GM19240 (cell line): ENCODE measurements around the gene COP1.

Experiments
- DNase-seq: peaks from one replicate; pipeline ENCODE4 v3.0.0; 2011; ENCODE audit warnings: low spot score; ENCODE audit not compliant: insufficient read length

Gene COP1

DNA sequence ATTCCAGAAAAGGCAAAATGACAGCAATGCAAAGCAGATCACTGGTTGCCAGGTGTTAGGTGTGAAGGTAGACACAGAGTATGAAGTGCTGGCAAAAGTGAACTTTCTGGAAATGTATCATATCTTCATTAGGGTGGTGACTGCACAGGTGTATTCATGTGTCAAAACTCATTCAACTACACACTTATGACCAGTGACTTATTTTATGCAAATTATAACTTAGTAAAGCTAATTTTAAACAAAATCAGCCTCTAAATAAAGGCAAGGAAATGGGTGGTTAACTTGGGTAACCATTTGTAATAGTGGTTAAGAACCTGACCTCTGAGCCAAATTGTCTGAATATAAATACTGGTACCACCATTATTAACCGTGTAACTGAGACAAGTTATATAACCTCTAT lies 7.4 kb downstream of the COP1 start:
- no peak for DNase-seq

DNA sequence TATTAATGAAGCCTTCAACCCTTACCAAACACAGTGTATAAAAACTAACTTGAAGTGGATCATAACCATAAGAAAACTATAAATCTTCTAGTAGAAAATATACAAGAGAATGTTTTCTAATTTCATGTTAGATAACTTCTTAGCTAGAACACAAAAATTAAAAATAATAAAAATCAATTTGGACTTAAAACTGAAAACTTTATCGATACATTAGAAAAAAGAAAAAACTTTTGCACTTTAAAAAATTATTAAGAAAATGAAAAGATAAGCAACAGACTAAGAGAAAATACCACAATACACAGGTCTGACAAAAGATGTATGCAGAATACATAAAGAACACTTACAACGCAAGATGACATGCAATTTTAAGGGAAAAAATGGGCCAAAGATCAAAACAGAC lies 8.7 kb downstream of the COP1 start:
- DNase-seq: no peak

DNA sequence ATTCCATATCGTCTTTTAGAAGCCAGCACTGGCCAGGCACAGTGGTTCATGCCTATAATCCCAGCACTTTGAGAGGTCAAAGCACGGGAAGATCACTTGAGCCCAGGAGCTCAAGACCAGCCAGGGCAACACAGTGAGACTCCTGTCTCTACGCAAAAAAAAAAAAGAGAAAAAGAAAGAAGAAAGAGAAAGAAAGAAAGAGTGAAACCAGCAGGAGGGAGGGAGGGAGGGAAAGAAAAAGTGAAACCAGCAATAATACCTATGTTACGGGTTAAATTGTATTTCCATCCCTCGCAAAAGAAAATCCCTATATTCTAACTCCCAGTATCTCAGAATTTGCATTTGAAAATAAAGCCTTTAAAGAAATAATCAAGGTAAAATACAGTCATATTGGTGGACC lies 10.4 kb downstream of the COP1 start:
- DNase-seq: no peak

DNA sequence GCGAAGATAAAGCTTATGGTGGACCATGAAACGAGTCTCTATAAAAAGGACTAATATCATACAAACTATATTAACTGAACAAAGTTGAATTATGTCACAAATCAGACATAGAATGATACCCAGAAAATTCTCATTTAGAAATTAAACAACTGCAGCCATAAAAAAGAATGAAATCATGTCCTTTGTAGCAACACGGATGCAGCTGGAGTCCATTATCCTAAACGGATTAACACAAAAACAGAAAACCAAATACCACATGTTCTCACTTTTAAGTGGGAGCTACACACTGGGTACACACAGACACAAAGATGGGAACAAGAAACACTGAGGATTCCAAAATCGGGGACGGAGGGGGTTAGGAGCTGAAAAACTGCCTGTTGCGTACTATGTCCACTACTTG lies 11.5 kb downstream of the COP1 start:
- no peak for DNase-seq

DNA sequence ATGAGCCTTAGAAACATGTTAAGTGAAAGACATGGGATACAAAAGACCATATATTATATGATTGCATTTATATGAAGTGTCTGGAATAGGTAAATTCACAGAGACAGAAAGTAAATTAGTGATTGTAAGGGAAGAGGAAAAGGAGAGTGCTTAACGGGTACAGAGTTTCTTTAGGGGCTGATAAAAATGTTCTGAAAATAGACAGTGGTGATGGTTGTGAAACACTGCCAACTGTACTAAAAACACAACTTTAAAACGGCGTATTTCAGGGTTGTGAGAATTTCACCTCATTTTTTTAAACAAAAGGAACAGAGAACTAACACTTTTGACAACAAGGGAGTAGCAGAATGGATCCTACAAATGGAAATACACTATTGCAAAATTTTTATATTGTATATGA lies 13.4 kb downstream of the COP1 start:
- no peak for DNase-seq

DNA sequence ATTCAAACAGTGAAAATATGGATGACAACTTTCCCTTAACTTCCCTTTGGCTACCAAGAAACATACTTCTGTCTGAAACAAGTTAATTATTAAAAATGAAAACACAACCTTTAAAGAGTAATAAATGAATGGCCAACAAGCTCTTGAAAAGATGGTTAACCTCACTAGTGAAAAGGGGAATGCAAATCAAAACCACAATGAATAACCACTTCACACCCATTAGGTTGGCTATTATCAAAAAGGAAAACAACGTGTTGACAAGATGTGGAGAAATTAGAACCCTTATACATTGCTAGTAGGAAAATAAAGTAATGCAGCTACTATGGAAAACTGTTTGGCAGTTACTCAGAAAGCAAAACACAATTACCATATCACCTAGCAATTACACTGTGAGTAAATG lies 14.1 kb downstream of the COP1 start:
- DNase-seq: no peak

DNA sequence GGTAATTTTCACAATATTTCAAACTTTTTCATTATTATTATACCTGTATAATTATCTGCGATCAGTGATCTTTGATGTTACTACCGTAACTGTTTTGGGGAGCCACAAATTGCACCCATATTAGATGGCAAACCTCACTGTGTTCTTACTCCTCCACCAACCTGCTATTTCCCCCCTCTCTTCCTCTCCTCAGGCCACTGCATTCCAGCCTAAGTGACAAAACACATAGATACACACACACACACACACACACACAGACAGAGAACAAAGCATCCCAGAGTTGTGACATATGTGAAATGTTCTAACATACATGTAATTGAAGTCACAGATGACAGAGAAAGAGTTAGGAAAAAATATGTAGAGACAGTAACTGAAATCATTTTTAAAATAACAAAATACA lies 18.5 kb downstream of the COP1 start:
- DNase-seq: no peak

DNA sequence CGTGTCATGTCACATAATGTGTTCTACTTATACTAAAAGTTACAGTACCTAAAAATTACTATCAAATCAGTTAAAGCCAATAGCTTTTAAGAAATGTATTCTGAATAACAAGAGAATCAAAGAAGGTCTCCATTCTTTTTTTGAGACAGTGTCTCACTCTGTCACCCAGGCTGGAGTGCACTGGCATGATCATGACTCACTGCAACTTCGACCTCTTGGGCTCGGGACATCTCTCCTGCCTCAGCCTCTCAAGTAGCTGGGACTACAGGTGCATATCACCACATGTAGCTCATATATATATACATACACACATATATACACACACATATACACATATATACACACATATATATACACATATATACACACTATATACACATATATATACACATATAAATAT lies 20.1 kb downstream of the COP1 start:
- DNase-seq: no peak

DNA sequence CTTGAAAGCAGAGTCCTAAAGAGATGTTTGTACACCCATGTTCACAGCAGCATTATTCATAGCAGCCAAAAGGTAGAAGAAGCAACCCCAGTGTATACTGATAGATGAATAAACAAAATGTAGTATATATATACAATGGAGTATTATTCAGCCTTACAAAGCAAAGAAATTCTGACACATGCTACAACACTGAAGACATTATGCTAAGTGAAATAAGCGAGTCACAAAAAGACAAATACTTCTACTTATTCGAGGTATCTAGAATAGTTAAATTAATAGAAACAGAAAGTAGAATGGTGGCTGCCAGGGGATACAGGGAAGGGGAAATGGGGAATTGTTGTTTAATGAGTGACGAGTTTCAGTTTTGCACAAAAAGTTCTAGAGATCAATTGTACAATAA lies 23.5 kb downstream of the COP1 start:
- no peak for DNase-seq

DNA sequence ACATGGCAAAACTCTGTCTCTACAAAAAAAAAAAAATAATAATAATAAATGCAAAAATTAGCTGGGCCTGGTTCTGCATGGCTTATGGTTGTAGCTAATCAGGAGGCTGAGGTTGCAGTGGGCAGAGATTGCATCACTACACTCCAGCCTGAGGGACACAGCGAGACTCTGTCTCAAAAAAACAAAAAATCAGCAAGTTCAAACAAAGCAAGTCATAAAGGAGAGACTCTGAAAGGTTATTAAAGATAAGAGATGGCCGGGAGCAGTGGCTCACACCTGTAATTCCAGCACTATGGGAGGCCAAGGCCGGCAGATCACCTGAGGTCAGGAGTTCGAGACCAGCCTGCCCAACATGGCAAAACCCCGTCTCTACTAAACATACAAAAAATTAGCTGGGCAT lies 28.8 kb downstream of the COP1 start:
- DNase-seq: no peak

DNA sequence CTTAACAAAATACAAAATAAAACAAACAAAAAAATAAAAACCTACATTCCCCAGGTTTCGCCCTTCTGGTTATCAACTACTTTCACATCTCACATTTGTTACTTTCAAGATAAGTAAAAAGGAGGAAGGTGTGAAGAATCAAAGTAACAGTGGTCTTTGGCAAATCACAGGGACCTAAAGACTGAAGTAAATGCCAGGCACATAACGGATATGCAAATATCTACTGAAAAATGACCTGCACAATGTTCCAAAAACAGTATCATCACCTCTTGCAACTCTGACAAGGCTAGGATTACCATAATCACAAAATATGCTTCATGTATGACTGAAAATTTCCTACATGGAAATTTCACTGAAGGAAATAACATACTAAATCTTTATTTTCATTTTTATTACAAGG lies 29.3 kb downstream of the COP1 start:
- no peak for DNase-seq

DNA sequence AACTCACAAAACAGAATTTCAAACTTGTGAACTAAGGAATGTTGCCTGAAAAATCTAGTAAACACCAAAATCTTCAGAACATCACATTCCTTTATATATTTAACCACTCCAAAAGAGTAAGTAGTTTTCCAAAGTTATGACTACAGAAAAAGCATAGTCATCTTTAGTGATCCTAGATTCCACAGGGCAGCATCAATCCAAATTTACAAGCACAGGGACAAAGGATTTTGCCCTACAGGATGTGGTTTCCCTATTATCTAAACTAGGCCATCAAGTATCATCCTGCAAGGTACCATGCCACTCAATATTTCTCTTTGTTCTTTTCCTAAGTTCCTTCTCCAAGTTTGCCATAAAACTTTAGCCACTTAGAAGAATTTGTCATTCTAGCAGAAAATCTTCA lies 33.0 kb downstream of the COP1 start:
- DNase-seq: no peak

DNA sequence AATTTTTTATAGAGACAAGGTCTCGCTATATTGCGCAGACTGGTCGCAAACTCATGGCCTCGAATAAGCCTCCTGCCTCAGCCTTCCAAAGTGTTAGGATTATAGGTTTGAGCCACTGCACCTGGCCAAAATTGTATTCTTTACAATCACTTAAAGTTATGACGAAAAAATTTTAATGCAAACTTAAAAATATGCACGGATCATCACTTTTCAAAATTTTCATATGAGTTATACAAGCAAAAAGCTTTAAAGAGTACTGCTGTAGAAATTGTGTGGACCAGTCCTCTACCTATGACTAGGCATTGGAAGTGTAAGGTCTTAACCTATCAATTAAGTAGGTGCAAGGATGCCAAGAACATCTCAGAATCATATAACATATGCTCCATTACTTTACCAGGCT lies 34.9 kb downstream of the COP1 start:
- no peak for DNase-seq

DNA sequence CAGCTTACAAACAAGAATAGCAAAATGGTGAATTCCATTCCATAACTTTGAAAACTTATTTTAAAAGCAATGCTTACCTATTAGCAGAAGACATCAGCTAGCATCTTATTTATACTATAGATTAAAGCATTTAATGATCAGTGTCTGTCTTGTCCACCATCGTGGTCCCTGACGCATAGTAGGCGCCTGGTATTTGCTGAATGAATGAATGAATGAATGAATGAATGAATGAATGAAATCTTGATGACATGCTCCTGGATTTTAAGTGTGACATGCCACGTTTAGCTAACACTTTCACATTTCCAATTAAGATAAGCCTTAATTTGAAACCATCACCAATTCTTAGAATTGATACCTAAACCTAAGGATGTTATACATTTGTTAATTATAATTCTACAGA lies 39.9 kb downstream of the COP1 start:
- DNase-seq: no peak

DNA sequence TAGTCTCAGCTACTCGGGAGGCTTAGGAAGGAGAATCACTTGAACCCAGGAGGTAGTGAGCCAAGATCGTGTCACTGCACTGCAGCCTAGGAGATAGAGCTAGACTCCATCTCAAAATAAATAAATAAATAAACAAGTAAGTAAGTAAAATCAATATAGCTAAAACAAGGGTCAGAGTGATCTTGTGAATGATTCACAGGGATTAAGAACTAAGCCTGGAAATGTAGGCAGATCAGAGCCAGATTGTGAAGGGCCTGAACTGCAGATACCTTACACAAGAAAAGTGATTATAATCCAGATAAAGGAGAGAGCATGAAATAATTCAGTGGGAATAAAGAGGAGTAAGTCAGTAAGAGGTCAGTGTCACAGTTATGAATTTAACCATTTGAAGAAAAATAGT lies 41.5 kb downstream of the COP1 start:
- no peak for DNase-seq

DNA sequence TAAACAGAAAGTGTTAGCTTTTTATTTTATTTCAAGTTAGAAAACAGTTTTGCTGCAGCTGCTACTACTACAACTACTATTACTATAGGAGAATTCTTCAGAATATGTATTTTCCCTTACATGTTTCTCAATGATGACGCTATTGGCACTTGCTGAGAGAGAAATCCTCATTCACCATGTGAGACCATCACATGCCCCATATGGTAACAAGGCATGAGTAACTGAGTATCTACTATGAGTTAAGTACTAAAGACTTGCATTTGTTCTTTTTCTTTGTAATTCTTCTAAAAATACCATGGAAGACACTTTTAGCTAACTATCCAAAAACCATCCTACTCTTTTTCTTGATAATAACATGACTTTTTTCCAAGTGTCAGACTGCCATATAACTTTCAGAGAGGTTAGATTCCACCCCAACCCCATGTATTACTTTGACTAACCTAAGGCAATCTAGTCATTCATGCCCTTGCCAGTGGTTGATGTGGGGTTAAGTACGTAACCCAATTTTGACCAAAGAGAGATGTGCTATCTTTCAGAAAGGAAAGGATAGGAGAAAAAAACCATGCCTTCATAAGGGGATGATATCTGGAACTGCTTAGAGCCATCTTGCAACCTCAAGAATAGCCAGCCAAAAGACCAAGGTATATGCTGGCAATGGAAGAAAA lies 42.9 kb downstream of the COP1 start:
- no peak for DNase-seq

DNA sequence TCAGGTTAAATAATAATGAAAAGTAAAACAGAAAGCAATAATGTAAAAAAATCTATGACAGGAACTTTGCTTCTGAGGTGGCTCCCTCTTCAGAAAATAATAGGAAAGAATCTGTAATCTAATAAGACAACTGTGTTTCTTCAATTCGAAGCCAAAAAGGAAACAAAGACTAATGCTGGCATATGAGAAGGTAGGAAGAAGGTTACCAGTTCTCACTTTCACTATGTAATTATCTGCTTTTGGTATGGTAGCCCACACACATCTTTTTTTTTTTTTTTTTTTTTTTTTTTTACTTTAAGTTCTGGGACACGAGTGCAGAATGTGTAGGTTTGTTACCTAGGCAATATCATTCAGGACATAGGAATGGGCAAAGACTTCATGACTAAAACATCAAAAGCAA lies 47.1 kb downstream of the COP1 start:
- no peak for DNase-seq

DNA sequence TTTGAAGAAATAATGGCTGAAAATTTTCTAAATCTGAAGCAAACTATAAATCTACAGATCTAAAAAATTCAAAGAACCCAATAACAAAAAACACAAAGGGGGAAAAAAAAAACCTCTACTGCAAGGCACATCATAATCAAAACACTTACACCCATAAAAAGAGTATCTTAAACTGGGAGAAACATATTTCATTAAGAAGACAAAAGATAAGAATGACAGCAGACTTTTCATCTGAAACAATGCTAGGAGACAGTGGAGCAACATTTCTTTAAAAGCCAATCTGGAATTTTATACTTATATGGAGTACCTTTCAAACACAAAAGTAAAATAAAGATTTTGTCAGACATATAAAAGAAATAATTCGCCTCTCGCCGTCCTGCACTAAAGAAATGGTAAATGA lies 49.1 kb downstream of the COP1 start:
- no peak for DNase-seq

DNA sequence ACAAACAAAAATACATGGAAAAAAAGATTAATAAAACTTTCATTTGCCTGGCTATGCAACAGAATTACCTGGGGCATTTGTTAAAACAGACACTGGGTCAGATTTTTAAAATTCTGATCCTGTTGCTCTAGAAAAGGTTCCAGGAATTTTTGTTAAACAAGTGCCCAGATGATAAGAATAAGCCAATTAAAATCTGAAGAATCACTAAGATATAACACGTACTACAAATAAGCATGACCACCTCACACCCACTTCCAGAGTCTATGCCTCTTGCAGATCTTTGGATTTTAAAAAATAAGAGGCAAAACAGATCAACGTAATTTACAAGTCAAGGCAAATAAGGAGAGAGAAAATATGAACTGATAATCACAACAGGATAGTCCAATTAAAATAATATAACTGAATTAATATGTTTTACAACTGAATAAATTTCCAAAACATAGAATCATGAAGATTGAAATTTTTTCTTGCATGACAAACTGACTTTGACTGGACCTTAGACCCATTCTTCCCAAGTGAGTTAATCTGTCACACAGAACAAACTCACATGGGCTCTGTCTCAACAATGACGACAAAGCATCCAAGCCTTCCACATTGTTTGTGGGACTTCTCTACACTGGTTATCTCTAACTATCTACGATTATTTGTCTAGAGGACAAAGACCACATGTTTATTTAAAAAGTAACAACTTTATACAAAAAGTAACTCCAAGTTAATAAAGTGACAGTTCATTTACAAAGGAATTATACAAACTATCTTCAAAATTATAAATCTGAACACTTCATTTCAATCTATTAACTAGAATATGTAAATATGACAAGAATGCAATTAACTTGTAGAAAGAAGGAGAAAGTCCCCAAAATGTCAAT lies 56.9 kb downstream of the COP1 start:
- no peak for DNase-seq

DNA sequence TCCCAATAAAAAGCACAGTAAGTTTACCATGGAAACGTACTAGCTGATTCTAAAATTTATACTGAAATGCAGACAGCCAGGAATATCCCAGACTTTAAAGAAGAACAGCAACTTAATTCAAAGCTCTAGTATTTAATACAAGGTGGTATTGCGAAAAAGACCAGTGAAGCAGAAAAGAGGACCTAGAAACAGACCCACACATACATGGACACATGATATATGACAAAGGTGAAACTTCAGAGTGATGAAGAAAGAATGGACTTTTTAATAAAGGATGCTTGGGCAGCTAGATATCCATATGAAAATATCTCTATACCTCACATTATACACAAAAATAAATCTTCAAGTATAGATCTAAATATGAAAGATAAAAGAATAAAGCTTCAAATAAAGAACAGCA lies 62.6 kb downstream of the COP1 start:
- no peak for DNase-seq

DNA sequence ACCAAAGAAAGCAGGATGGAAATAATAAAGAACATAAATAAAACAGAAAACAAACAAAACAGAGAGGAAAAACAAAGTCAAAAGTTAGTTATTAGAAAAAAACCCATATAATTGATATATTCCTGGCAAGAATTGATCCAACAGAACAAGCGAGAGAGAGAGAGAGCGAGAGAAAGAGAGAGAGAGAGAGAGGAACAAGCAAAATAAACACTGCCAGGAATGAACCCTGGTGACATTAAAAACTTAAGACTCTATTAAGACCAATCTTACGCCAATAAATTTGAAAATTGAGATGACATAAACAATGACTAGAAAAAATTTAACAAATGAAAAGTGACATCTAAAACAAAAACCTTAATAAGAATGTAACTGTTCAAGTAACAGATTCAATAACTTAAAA lies 64.1 kb downstream of the COP1 start:
- no peak for DNase-seq

DNA sequence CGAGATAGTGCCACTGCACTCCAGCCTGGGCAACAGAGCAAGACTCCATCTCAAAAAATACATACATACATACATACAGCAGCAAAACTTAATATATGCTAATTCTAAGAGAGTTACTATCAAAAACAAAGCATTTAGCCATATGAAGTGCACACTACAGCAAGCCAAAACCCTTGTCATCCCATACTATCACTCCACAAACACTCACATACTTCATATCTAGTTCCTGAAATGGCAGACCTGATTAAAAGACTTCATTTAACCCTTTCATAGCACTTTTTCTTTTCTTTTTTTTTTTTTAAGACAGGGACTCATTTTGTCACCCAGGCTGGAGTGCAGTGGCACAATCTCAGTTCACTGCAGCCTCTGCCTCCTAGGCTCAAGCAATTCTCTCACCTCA lies 65.6 kb downstream of the COP1 start:
- no peak for DNase-seq

DNA sequence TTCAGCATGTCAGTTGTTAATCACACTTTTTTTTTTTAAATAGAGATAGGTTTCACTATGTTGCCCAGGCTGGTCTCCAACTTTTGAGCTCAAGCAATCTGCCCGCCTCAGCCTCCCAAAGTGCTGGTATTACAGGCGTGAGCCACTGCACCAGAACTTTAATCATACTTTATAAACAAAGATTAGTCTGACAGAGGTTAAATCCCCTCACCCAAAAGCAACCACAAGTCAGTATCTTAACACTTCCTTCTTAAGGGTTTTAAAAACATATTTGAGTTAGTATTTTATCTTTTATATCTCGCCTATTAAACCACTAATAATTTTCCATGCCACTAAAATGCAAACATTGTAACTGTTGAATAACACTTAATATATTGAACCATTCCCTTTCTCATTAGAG lies 70.2 kb downstream of the COP1 start:
- no peak for DNase-seq
